GM19193 (cell line): ENCODE data around the gene CAPN2.

Experiments used
- POLR2A ChIP-seq: IDR thresholded peaks from 4 replicates; pipeline ENCODE4 v1.6.1; 2011; ENCODE audit not compliant: insufficient read depth, insufficient read length; ENCODE audit errors: extremely low read depth

CAPN2 gene

GRCh38 chr1:223712194-223712849, at the start of gene CAPN2:
Gene CAPN2, plus strand, starts transcription at chr1:223712539. Its CDS starts 102 bp downstream, at chr1:223712641.
- TF ChIP-seq POLR2A: peak; percentile 61

GRCh38 chr1:223662943-223663342, 49.4 kb upstream of the CAPN2 start:
- no peak for TF ChIP-seq POLR2A

GRCh38 chr1:223664106-223664505, 48.2 kb upstream of the CAPN2 start:
- no peak for TF ChIP-seq POLR2A

- no peak for TF ChIP-seq POLR2A
These were observed 46.6 kb upstream of the CAPN2 start, which contains the start of gene CAPN8 for GRCh38 chr1:223665592-223666312. Gene CAPN8, minus strand, starts transcription at chr1:223665701. Its CDS starts 55 bp downstream, at chr1:223665646.

- no peak for TF ChIP-seq POLR2A
These were observed 44.7 kb upstream of the CAPN2 start for GRCh38 chr1:223667484-223668182.

- TF ChIP-seq POLR2A: no peak
These were observed 43.1 kb upstream of the CAPN2 start for GRCh38 chr1:223669003-223669795.

- TF ChIP-seq POLR2A: no peak
These were observed 41.7 kb upstream of the CAPN2 start for GRCh38 chr1:223670458-223671159.

GRCh38 chr1:223674119-223674890, 38.0 kb upstream of the CAPN2 start:
- no peak for TF ChIP-seq POLR2A

- TF ChIP-seq POLR2A: no peak
These were observed 33.5 kb upstream of the CAPN2 start for GRCh38 chr1:223678841-223679240.

GRCh38 chr1:223680188-223680587, 32.2 kb upstream of the CAPN2 start:
- no peak for TF ChIP-seq POLR2A

- no peak for TF ChIP-seq POLR2A
These were observed 29.8 kb upstream of the CAPN2 start for GRCh38 chr1:223682502-223682901.

GRCh38 chr1:223683586-223684487, 28.5 kb upstream of the CAPN2 start:
- no peak for TF ChIP-seq POLR2A

GRCh38 chr1:223684488-223684792, 27.9 kb upstream of the CAPN2 start:
- TF ChIP-seq POLR2A: no peak

- TF ChIP-seq POLR2A: no peak
These were observed 21.2 kb upstream of the CAPN2 start for GRCh38 chr1:223691121-223691520.
